GM23338 (cell line): ENCODE data around the gene GLTP. TPM values are rescaled to one million over a fixed set of nuclear protein-coding genes. Genes with fewer than 3 reads are reported as not detected.

ENCODE experiments used
- ATAC-seq: fragments of 200-7000 bp; cut with Tn5 transposase; 3 replicates; pipeline ENCODE4 v1.9.1; 2020
- DNase-seq: peaks from one replicate; pipeline ENCODE4 v3.0.0-alpha.2; 2015; ENCODE audit warnings: low spot score
- H2AFZ ChIP-seq: fragments of 200-600 bp; sonication (generic); 2 replicates; pipeline ENCODE4 v1.8.0; 2016; ENCODE audit warnings: antibody characterized with exemption, mild to moderate bottlenecking, moderate library complexity
- H3F3A ChIP-seq: fragments of 200-600 bp; sonication (generic); replicated peaks from 2 replicates; pipeline ENCODE4 v1.8.0; 2017; ENCODE audit warnings: antibody characterized with exemption, mixed run types, low read depth
- H3K27ac ChIP-seq: fragments of 200-600 bp; sonication (generic); 2 replicates; pipeline ENCODE4 v1.6.1; 2016; ENCODE audit warnings: low read depth
- H3K27me3 ChIP-seq: fragments of 200-600 bp; sonication (generic); 2 replicates; pipeline ENCODE4 v1.8.0; 2016; ENCODE audit warnings: mild to moderate bottlenecking, mixed run types, moderate library complexity; ENCODE audit not compliant: insufficient read depth
- H3K36me3 ChIP-seq: fragments of 200-600 bp; sonication (generic); 2 replicates; pipeline ENCODE4 v1.8.0; 2016; ENCODE audit warnings: mild to moderate bottlenecking; ENCODE audit not compliant: insufficient read depth
- H3K4me1 ChIP-seq: fragments of 200-600 bp; sonication (generic); 2 replicates; pipeline ENCODE4 v1.8.0; 2016; ENCODE audit warnings: mild to moderate bottlenecking, moderate library complexity; ENCODE audit not compliant: insufficient read depth
- H3K4me2 ChIP-seq: fragments of 200-600 bp; sonication (generic); 2 replicates; pipeline ENCODE4 v1.7.1; 2017; ENCODE audit warnings: mixed run types
- H3K4me3 ChIP-seq: fragments of 200-600 bp; sonication (generic); 2 replicates; pipeline ENCODE4 v1.6.1; 2016; ENCODE audit warnings: mixed run types
- H3K79me2 ChIP-seq: fragments of 200-600 bp; sonication (generic); replicated peaks from 2 replicates; pipeline ENCODE4 v1.8.0; 2017; ENCODE audit warnings: mild to moderate bottlenecking; ENCODE audit not compliant: insufficient read depth
- H3K9me2 ChIP-seq: fragments of 200-600 bp; sonication (generic); 2 replicates; pipeline ENCODE4 v1.8.0; 2017; ENCODE audit not compliant: insufficient read depth
- H4K20me1 ChIP-seq: fragments of 200-600 bp; sonication (generic); replicated peaks from 2 replicates; pipeline ENCODE4 v1.8.0; 2017; ENCODE audit warnings: mild to moderate bottlenecking; ENCODE audit not compliant: insufficient read depth
- H3K27ac Mint-ChIP-seq: 2 replicates; pipeline ENCODE4 v1.8.0; 2020; ENCODE audit warnings: inconsistent platforms, mild to moderate bottlenecking, moderate library complexity, mixed read lengths
- H3K27me3 Mint-ChIP-seq: 3 replicates; pipeline ENCODE4 v1.8.0; 2022; ENCODE audit warnings: low read depth, mild to moderate bottlenecking, moderate library complexity, mixed read lengths, inconsistent platforms; ENCODE audit not compliant: insufficient read depth, poor library complexity
- H3K36me3 Mint-ChIP-seq: 3 replicates; pipeline ENCODE4 v1.8.0; 2021; ENCODE audit warnings: low read depth, mild to moderate bottlenecking, inconsistent platforms, moderate library complexity, mixed read lengths
- H3K4me1 Mint-ChIP-seq: 3 replicates; pipeline ENCODE4 v1.8.0; 2020; ENCODE audit warnings: mild to moderate bottlenecking, inconsistent platforms, mixed read lengths
- H3K4me3 Mint-ChIP-seq: 3 replicates; pipeline ENCODE4 v1.8.0; 2021; ENCODE audit warnings: moderate library complexity, mild to moderate bottlenecking, inconsistent platforms, mixed read lengths
- H3K9me3 Mint-ChIP-seq: 3 replicates; pipeline ENCODE4 v1.8.0; 2020; ENCODE audit warnings: moderate library complexity, mild to moderate bottlenecking, inconsistent platforms, mixed read lengths
- CREB1 ChIP-seq: fragments of 250-450 bp; sonication (Bioruptor Pico); IDR thresholded peaks from 2 replicates; pipeline ENCODE4 v1.5.0; 2020; ENCODE audit warnings: low read depth, mild to moderate bottlenecking, moderate library complexity
- EZH2 ChIP-seq: fragments of 200-600 bp; sonication (generic); IDR thresholded peaks from one replicate; pipeline ENCODE4 v1.8.0; 2017; ENCODE audit warnings: antibody characterized with exemption, mild to moderate bottlenecking, low read depth; ENCODE audit not compliant: unreplicated experiment
- EZH2phosphoT487 ChIP-seq: fragments of 200-600 bp; sonication (generic); IDR thresholded peaks from one replicate; pipeline ENCODE4 v1.8.1; 2018; ENCODE audit warnings: antibody characterized with exemption; ENCODE audit not compliant: unreplicated experiment
- JUNB ChIP-seq: IDR thresholded peaks from one replicate; pipeline ENCODE4 v1.6.1; 2016; ENCODE audit warnings: antibody characterized with exemption; ENCODE audit not compliant: unreplicated experiment
- NANOG ChIP-seq: IDR thresholded peaks from 2 replicates; pipeline ENCODE4 v1.6.1; 2016; ENCODE audit warnings: antibody characterized with exemption, borderline replicate concordance
- POLR2AphosphoS5 ChIP-seq: IDR thresholded peaks from 2 replicates; pipeline ENCODE4 v1.6.1; 2016; ENCODE audit warnings: antibody characterized with exemption, low read depth
- STAT1 ChIP-seq: IDR thresholded peaks from one replicate; pipeline ENCODE4 v1.6.1; 2016; ENCODE audit warnings: antibody characterized with exemption; ENCODE audit not compliant: unreplicated experiment
- ZNF114 ChIP-seq: fragments of 250-450 bp; sonication (Bioruptor Pico); IDR thresholded peaks from 2 replicates; pipeline ENCODE4 v1.5.0; 2020; ENCODE audit warnings: mild to moderate bottlenecking, moderate library complexity
- ZNF331 ChIP-seq: fragments of 250-450 bp; sonication (Bioruptor Pico); IDR thresholded peaks from 2 replicates; pipeline ENCODE4 v1.5.0; 2020; ENCODE audit warnings: low read depth, mild to moderate bottlenecking, moderate library complexity
- polyA plus RNA-seq: library from polyadenylated mRNA; unstranded; fragments of >200 nt; fragmentation: Nextera tagmentation; extraction: Ambion mirVana; gene quantifications from 2 replicates; pipeline ENCODE4 v1.2.1, GENCODE V29; 2016
- total RNA-seq: library from RNA; depleted of rRNA; stranded (reverse); fragments of >200 nt; shearing (Covaris generic); gene quantifications from 2 replicates; pipeline ENCODE4 v1.2.3, GENCODE V29; 2014
- TF ChIP-seq, protein P1 (sequence below), 2 experiments: fragments of 200-600 bp in 1 of 2; sonication (generic) in 1 of 2; conservative IDR thresholded peaks; 2 replicates each; pipeline versions ENCODE4 v1.5.1 to v1.6.1; 2016 to 2017; ENCODE audit warnings: antibody characterized with exemption in 2 of 2, low read depth in 2 of 2, mild to moderate bottlenecking in 2 of 2, moderate library complexity in 1 of 2
- TF ChIP-seq, protein P2 (sequence below): IDR thresholded peaks from one replicate; pipeline ENCODE4 v1.6.1; 2018; ENCODE audit warnings: antibody characterized with exemption; ENCODE audit not compliant: unreplicated experiment
- TF ChIP-seq, protein P3 (sequence below): IDR thresholded peaks from 2 replicates; pipeline ENCODE4 v1.6.1; 2016; ENCODE audit warnings: antibody characterized with exemption

GLTP gene
- total and polyA plus RNA-seq, 2 experiments from 2014 or later = 26.5 to 30.2 TPM

DNA sequence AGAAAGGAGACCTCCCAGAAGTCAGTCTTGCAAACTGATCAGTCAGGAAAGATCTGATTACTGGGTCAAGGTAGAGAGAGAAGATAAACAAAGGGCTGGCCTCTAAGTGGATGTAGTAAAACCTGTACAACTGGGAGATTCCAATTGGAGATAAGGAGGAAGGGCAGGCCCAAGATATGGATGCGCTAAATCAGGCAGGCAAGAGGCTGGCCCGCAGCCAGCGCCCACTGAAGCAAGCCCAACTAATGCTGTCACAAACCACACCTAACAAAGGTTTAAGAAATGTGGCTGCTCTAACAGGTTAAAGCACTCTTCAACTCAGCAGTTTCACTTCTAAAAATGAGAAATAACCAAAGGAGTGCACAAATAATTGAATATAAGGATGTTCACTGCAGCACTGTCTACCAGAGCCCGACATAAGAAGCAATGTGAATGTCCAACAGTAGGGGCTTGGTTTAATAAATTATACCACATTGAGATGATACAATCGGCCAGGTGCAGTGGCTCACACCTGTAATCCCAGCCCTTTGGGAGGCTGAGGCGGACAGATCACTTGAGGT, 4.7 kb downstream of the GLTP start (continued):
- TF ChIP-seq, protein P1, sequence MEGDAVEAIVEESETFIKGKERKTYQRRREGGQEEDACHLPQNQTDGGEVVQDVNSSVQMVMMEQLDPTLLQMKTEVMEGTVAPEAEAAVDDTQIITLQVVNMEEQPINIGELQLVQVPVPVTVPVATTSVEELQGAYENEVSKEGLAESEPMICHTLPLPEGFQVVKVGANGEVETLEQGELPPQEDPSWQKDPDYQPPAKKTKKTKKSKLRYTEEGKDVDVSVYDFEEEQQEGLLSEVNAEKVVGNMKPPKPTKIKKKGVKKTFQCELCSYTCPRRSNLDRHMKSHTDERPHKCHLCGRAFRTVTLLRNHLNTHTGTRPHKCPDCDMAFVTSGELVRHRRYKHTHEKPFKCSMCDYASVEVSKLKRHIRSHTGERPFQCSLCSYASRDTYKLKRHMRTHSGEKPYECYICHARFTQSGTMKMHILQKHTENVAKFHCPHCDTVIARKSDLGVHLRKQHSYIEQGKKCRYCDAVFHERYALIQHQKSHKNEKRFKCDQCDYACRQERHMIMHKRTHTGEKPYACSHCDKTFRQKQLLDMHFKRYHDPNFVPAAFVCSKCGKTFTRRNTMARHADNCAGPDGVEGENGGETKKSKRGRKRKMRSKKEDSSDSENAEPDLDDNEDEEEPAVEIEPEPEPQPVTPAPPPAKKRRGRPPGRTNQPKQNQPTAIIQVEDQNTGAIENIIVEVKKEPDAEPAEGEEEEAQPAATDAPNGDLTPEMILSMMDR (conservative IDR thresholded peaks at IDR 0.05; ENCODE audit: low read depth in 2 of 2) = no peak

DNA sequence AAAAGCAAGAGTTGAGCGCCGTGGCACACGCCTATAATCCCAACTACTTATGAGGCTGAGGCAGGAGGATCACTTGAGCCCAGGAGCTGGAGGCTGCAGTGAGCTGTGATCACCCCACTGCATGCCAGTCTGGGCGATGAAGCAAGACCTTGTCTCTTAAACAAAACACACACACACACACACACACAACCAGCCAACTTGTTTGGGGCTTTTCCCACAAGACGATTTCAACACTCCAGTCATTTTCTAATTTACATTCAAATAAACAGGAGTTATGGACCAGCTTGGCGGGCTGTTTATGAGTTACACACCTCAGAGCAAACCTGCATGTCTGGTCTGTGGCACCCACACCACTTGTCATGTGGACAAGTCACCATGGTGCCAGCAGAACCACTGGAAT, 6.7 kb downstream of the GLTP start:
- no peak overlapping the region for H3K4me3 ChIP-seq
- H3F3A ChIP-seq = 0 out of 2 replicates have a peak, but pooled peaks cover 3% of the 10 kb centered on the region
- ATAC-seq (no peak), DNase-seq (no peak)
- H3K27me3 Mint-ChIP-seq = no peaks in the 10 kb centered on the region
- H3K27ac ChIP-seq = no peak overlapping the region
- no peak overlapping the region for H2AFZ ChIP-seq
- H3K4me1 Mint-ChIP-seq = peaks cover 43% of the 10 kb centered on the region
- H3K9me2 ChIP-seq = no peaks in the 10 kb centered on the region
- no peaks in the 10 kb centered on the region for H3K36me3 ChIP-seq
- no peak overlapping the region for H3K4me2 ChIP-seq
- H3K79me2 ChIP-seq = peaks cover 82% of the 10 kb centered on the region
- no peaks in the 10 kb centered on the region for H3K27me3 ChIP-seq
- H3K4me1 ChIP-seq = peaks cover 27% of the 10 kb centered on the region
- H4K20me1 ChIP-seq = peaks cover 24% of the 10 kb centered on the region
- peaks cover 5% of the 10 kb centered on the region; the same call in 2 of the 3 replicates for H3K36me3 Mint-ChIP-seq
- H3K9me3 Mint-ChIP-seq = no peaks in the 10 kb centered on the region
- no peak overlapping the region for H3K4me3 Mint-ChIP-seq
- H3K27ac Mint-ChIP-seq = no peak overlapping the region
- TF ChIP-seq EZH2 = no peak
- no peak for TF ChIP-seq ZNF114 (CRISPR knock-in tag)
- no peak for TF ChIP-seq NANOG
- TF ChIP-seq ZNF331 = no peak
- TF ChIP-seq, protein P1 (conservative IDR thresholded peaks at IDR 0.05; ENCODE audit: low read depth in 2 of 2) = no peak
- TF ChIP-seq, protein P2, sequence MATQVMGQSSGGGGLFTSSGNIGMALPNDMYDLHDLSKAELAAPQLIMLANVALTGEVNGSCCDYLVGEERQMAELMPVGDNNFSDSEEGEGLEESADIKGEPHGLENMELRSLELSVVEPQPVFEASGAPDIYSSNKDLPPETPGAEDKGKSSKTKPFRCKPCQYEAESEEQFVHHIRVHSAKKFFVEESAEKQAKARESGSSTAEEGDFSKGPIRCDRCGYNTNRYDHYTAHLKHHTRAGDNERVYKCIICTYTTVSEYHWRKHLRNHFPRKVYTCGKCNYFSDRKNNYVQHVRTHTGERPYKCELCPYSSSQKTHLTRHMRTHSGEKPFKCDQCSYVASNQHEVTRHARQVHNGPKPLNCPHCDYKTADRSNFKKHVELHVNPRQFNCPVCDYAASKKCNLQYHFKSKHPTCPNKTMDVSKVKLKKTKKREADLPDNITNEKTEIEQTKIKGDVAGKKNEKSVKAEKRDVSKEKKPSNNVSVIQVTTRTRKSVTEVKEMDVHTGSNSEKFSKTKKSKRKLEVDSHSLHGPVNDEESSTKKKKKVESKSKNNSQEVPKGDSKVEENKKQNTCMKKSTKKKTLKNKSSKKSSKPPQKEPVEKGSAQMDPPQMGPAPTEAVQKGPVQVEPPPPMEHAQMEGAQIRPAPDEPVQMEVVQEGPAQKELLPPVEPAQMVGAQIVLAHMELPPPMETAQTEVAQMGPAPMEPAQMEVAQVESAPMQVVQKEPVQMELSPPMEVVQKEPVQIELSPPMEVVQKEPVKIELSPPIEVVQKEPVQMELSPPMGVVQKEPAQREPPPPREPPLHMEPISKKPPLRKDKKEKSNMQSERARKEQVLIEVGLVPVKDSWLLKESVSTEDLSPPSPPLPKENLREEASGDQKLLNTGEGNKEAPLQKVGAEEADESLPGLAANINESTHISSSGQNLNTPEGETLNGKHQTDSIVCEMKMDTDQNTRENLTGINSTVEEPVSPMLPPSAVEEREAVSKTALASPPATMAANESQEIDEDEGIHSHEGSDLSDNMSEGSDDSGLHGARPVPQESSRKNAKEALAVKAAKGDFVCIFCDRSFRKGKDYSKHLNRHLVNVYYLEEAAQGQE = no peak
- TF ChIP-seq, protein P3, sequence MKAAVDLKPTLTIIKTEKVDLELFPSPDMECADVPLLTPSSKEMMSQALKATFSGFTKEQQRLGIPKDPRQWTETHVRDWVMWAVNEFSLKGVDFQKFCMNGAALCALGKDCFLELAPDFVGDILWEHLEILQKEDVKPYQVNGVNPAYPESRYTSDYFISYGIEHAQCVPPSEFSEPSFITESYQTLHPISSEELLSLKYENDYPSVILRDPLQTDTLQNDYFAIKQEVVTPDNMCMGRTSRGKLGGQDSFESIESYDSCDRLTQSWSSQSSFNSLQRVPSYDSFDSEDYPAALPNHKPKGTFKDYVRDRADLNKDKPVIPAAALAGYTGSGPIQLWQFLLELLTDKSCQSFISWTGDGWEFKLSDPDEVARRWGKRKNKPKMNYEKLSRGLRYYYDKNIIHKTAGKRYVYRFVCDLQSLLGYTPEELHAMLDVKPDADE = no peak
- no peak for TF ChIP-seq POLR2AphosphoS5
- no peak for TF ChIP-seq EZH2phosphoT487
- no peak for TF ChIP-seq JUNB
- TF ChIP-seq STAT1 = no peak
- no peak for TF ChIP-seq CREB1 (CRISPR knock-in tag)
